SK-MEL-5 (cell line): Measurements from ENCODE around the gene SLC25A26. TPM values are rescaled to one million over a fixed set of nuclear protein-coding genes. Genes with fewer than 3 reads are reported as not detected.

Experiments used
- DNase-seq: peaks from one replicate; pipeline ENCODE4 v3.0.0-alpha.2; 2016; ENCODE audit warnings: low read depth, low spot score
- in situ Hi-C: cut with HindIII; loops from 2 replicates; pipeline ENCODE4 v1.10.0; 2016; ENCODE audit warnings: low sequenced_read_pairs, high pct_unique_total_duplicates, low pct_unique_long_range_greater_than_20kb
- total RNA-seq: library from RNA; depleted of rRNA; stranded (reverse); fragments of >200 nt; shearing (Covaris generic); gene quantifications from 2 replicates; pipeline ENCODE4 v1.2.3, GENCODE V29; 2014

Gene SLC25A26
- total RNA-seq, 1 experiment from 2014 or later, result 32.7 TPM

DNA sequence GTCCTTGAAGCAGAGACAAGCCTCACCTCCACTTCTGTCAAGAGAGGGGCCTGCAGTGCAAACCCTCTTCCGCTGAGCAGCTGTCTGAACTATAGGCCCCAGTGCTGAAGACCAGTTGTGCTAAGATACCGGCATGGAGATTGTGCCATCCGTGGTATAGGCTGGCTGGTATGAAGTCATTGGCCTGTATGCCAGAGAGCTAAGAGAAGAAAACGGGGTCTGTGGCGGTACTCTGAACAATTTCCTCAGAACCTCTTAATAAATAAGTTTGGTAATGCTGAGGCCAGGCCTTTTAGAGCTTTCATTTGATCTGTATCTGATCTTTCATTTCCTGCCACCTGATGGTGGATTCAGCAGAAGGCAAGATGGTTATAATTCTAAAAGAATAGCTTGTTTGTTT lies 157.0 kb downstream of the SLC25A26 start:
- no peak for DNase-seq
- in situ Hi-C loops, result no loop called here

DNA sequence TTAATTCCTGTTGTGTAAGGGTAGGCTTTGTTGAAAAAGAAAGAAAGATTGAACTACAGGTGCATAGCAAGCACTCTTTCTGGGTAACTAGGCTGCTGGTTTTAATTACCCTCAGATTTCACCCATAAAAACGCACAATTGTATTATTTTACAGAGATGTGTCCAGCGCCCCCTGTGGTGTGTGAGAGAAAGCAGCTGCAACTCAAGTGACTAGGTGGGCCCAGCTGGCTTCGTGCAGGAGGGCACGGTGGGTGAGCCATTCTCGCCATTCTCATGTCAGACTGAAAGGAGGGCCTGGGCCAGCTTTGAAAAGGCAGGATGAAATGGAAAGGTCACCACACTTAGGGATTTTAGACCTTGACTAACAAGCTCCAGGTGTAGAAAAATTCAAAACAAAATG lies 157.5 kb downstream of the SLC25A26 start:
- peak; percentile 57 for DNase-seq
- in situ Hi-C loops, result no loop called here

DNA sequence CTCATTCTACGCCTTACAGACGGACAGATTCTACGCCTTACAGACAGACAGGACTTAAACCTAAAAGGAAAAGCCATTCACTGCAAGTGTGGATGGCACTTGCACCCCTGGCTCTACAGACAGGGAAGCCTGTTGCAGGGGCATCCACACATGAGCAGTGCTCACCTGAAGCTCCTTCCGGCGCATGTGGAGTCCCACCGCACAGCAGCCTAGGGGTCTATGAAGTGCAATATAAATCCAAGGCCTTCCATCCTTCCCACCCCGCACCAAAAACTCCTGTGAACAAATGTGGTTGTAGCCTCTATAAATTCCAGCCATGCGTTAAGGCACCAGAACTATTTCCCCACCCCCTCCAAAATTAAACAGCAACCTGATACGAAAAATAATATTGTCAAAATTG lies 158.8 kb downstream of the SLC25A26 start:
- in situ Hi-C loops, result no loop called here

DNA sequence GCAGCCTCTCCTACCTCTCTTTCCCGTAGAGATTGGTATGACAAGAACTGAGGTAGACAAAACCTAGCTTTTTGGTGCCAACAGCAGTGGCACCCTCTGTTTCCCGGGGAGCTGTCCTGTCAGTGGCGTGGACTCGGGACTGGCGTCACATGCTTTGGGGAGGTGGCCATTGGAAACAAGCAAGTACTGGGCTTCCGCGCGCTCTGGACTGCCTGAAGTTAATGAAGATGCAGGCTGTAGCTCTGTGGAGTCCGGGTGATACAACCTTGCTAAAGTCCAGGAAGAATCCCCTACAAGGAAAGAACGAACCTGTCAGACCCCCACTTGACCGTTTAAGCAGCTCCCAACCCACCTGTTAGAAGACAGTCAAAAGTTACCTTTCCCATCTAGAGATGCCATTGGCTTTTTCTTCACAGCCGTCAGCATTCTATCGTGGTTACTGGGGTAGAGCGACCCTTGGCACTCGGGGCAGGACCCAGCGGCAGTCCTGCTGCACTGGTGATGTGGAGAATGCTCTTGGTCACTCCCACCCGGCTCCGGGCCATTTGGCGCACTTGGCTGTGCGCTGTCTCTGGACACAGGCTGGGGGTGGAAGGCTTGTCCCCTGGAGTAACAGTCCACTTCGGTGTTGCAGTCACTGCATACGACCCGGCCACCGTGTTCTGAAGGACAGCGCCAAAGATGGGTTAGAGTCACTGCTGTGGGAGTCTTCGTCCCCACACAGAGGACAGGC lies 159.6 kb downstream of the SLC25A26 start:
- no peak for DNase-seq
- in situ Hi-C loops, result no loop called here

More for the DNA sequence above, 158.8 kb downstream of the SLC25A26 start:
- DNase-seq, result no peak

DNA sequence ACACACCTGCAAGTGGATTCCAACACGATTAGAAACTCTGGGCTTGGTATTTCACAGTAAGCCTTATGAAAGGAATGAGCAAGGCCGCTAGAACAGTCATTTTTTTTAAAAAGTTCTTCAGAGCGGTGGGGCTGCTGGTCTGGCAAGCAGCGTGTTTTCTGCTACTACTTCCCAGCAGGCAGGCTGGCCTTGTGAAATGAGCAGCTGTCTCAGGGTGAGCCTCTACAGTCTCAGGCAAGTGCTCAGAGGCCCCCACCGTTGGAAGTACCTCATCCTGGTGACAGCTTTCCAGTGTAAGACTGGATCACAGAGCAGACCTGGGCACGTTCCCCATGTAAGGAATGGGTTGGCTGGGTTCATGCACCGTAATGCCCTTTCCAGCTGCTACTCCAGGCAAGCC lies 160.8 kb downstream of the SLC25A26 start:
- in situ Hi-C loops, result no loop called here
- DNase-seq, result no peak

DNA sequence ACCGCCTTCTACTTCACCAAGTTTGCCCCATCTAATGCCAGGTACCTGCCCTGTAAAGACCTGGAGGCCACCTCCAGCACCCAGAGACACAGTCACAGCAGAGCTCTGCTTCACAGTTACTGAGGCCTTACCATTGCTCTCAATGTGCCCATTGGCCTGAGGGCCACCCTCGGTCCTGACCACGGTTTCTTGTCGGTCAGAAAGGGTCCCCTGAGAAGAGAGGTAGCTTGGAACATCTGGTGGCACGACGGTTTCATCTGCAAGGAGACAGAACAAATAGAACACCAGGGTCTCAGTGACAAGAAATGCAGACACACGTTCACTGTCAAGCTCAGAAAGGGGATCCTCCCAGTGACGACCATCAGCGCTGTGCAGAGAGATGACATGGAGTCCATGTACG lies 161.3 kb downstream of the SLC25A26 start:
- in situ Hi-C loops, result no loop called here
- DNase-seq, result no peak

DNA sequence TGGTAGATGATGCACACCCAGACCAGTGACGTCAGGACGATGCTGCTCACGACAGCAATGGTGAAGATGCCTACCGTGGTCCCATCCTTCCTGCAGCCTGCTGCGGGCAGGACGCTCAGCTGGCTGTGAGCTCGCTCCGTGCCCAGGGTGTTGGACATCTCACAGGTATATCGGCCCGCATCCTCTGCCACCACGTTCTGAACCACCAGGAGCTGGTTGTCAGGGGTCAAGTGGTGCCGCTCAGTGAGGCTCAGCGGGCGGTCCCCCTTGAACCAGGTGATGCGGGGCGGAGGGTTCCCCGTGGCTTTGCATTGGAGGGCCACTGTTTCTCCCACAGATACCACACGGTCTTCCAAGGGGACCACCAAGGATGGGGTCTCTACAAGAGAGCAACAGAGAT lies 162.2 kb downstream of the SLC25A26 start:
- DNase-seq, result no peak
- in situ Hi-C loops, result no loop called here

DNA sequence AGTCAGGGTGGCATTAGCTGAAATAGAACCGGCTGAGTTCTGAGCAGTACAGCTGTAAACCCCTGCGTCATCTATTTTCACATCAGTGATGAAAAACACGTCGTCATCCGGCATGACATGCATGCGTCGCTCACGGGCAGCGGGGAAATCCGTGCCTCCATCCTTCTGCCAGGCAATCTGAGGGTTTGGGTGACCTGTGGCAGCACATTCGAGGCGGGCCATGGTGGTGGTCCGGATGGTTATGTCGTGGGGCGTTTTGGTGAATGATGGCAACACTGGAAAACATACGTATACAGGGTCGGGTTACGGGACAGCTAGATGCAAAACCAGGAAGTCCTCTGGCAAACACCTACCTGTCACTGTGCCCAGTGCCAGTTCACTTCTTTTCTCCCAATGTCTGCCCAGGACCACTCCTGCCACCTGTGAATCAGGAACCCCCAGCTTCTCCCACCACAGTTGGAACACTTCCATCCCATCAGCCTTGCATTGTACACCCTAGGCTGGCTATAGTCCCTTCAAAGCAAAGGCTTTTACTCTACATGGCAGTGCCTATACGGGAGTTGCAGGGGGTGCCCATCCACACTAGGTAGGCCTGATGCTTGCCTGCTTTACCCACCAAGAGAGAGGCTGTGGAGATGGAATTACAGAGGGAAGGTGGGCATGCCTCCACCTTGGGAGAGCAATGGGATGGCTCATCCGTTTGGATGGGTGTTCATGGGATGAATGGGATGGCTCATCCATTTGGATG lies 163.4 kb downstream of the SLC25A26 start:
- no peak for DNase-seq
- in situ Hi-C loops, result no loop called here

DNA sequence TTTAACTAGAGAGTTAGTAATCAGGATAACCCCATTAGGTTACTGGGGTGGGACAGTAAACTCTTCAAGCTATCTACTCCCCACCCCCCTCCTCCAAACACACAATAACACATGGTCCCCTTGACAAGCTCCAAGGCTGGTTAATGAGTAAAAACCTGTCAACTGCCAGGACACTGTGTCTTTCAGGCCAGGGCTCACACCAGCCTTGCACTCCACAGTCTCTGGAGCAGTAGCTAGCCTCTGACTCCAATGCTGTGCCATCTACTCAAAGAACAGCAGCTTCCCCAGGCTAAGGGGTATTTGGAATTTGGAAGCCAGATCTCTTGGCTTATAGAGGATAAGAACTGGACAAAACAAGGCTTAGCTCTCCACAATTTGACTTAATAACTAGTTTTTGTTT lies 164.3 kb downstream of the SLC25A26 start:
- DNase-seq, result no peak
- in situ Hi-C loops, result no loop called here

DNA sequence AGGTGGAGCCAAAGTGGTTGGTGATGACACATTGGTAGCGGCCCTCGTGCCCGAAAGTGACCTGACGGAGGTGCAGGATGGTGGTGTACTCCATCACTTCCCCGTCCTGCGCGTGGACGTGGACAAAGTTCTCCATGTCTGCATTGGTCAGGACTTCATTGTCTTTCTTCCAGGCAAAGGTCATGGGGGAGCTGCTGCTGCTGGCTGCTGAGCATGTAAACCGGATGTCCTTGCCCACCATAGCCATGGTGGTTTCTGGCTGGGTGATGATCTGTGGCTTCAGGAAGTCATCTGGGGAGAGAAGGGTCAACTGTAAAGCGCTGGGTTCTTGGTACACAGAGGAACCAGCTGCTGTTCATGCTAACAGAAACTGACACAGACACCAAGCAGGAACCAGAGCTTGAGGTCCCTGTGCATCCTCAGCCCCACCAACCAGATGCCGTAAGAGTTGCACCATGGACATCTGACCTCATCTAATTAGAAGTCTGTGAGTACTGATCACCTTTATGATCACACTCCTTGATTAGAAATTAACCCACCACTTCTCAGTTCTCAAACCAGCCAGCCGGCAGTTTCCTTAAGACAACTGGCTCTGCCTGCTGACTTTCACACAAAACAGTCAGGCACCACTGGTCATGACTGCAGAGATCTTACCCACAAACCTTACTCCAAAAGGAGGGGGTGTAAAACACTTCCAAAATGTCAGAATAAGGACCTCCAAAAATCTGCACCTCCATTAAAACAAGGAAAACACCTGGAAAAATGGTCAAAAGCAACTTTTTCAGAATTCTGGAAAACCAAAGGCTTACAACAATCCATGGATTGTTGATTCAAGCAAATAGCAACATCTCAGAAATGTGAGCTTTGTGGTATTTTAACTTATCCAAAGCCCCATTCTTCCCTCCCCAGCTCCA lies 165.5 kb downstream of the SLC25A26 start:
- in situ Hi-C loops, result no loop called here
- DNase-seq, result no peak

DNA sequence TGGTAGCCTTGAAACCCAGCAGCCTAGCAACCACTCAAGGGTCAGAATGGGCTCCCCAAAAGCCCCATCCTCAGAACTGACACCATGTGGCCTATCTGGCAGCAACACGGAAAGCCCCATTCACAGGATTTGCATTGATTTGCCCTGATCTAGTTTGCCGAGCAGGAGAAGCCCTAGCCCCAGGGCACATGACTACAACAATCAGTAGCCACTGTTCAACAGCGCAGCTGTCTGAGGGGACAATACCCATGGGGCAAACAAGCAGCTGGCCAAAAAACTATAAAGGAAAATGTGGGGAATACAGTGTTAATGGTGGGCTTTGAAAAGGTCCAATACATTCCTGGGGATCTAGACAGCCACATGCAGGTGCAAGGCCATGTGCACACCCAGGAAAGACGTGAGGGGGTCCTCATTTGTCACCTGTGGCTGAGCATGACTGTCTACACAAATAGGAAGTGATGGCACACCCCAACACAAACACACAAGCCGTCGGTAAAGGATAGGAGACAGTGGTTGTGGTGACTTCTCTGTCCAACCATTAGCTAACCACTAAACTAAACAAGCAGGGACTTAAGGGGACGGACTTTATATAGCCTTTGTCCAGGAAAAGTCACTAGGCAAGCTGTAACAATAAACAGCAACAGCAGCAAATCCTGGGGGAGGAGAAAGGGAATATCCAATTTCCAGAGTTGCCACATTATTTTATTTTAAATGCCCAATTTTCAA lies 166.3 kb downstream of the SLC25A26 start:
- in situ Hi-C loops, result no loop called here
- DNase-seq, result peak; percentile 9

DNA sequence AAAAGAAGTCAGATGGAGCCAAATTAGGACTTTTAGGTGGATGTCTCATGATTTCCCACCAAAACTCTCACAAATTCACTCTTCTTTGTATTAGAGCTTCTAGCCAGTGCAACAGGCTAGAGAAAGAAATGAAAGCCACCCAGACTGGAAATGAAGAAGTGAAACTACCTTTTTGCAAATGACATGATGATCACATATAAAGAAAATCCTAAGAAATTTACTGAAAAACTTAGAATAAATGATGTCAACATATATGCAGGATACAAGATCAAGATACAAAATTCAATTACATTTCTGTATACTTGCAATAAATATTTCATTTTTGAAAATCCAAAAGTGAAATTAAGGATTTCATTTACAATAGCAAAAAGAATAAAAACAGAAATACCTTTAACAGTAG lies 169.2 kb downstream of the SLC25A26 start:
- in situ Hi-C loops, result no loop called here

DNA sequence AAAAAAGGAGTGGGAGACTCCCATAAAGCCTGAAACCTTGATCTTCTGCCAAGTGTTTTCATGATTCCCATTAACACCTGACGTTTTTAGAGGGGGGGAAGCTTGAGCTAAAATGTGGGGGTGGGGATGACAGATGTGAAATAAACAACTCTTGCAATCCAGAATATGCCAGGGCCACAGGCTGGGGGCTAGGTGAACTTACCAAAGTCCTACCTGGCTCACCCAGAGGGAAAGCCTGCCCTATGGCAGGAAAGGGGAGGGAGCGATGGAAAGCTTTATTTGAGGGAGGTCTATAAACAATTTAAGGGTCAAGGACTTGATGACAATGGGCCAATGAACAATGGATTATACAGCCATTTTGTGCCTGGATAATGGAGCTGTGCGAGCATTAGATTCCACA lies 171.7 kb downstream of the SLC25A26 start:
- in situ Hi-C loops, result no loop called here
- DNase-seq, result no peak

More for the DNA sequence above, 169.2 kb downstream of the SLC25A26 start:
- no peak for DNase-seq

DNA sequence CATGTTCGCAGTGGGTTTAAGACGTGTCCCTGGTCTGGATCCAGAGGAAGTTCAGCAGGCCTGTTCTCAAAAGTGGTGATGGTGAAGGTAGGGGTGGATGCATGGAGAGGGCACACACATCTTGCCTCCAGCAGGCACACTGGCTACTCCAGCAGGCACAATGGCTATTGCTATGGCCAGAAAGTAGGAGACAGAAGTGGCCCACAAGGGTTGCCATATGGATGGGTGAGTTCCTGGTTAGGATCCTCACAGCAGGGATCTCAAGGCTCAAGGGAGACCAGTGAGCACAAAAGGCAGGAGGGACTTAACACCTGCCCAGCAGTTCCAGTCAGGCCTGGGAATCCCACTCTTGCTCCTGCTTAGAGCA lies 172.1 kb downstream of the SLC25A26 start:
- no peak for DNase-seq
- in situ Hi-C loops, result no loop called here

DNA sequence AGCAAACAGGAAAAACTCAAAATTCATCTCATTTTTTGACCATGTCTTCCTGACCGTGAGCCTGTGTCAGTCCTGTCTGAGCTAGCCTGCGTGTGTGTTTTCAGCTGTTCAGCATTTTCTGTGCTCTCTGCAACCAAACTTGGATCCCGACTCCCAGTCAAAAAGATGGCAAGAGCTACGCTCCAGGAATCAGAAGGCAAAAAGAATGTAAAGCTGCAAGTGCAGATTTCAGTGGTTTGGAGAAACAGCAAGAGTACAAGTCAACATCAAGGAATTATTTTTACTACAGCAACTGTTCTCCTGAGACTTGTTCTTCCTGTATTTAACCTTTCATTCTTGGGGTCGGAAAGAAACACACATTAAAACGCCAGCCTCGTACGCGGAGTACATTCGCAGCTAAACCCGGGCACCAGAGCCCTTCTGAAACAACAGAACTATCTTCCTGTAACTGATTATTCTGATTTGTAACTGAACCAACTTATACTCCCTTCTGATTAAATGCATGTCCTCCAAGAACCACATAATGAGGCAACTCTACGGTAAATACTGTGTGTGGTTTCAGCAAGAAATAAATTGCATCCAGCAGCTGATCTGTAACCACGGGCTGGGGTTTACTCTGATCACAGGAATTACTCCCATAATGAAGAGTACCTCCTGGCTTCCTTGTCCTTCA lies 172.7 kb downstream of the SLC25A26 start:
- DNase-seq, result no peak
- in situ Hi-C loops, result no loop called here

DNA sequence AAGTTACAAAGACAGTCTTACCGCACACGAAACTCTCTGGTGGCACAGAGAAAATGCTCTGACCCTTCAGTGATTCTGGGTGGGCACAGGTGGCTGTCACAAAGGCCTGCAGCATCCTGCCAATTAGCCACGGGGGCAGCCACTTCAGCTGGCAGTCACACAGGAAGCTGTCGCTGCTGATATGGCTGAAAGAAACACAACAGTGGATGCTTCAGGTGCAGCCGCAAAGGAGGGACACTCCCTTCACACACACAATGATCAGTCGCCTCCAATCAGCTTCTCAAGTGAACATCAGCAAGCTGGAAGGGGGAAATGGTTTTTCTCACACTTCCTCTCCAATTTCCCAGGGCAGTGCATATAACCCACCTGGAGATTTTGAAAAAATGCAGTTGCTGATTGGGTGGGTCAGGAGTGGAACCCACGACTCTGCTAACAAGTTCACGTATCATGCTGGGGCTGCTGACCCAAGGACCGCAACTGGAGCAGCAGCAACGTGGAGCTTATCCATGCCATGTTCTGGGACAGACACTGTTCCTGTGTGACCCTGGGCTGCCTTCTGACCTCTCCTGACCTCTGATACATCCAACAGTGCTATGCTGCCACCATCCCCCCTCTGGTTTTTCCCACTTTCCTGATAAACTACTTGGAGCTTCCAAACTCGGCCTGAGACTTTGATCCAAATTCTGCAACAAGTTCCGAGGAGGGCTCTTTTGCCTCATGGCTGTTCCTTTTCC lies 173.4 kb downstream of the SLC25A26 start:
- in situ Hi-C loops, result no loop called here
- no peak for DNase-seq
